SH-SY5Y (cell line): Measurements from ENCODE around the gene BIRC2.

Experiments
- GATA2 ChIP-seq: IDR thresholded peaks from 2 replicates; pipeline ENCODE4 v1.6.1; 2011; ENCODE audit warnings: mild to moderate bottlenecking, low read depth, low read length
- GATA3 ChIP-seq: IDR thresholded peaks from 2 replicates; pipeline ENCODE4 v1.6.1; 2011; ENCODE audit warnings: low read depth, mild to moderate bottlenecking, low read length, moderate library complexity

GRCh38 chr11:102385085-102386007 is 38.3 kb downstream of the BIRC2 start:
- TF ChIP-seq GATA2 (no peak), GATA3 (no peak)
